ENCODE data around the gene YAF2. TPM values are rescaled to one million over a fixed set of nuclear protein-coding genes. Genes with fewer than 3 reads are reported as not detected.

Gene YAF2
- total RNA-seq, 2 donors from 2014 or later, result 17.6 to 27.0 TPM

DNA sequence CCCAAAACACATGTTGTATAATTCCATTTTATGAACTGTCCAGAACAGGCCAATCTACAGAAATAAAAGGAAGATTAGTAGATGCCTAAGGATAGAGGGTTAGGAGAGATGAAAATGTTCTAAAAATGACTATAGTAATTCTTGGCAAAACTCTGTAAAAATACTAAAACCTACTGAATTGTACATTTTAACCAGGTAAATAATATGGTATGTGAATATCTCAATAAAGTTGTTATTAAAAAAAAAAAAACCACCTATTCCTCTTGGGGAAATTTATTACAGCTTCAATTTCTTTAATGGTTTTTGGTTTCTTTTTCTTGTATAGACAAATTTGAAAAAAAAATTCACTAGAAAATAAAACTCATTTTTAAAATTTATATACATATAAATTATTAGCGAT is 33.2 kb downstream of the YAF2 start:
- no peak for ATAC-seq

GRCh38 chr12:42204362-42204761 is 33.7 kb downstream of the YAF2 start:
- DNase-seq (no peak), ATAC-seq (no peak)
- WGBS, 2 donors, result 95 to 97% methylated on average over 1 of the region's 1 CpG
- TF ChIP-seq POLR2A (IDR thresholded peaks at IDR 0.05), result no peak
- TF ChIP-seq, protein P1, sequence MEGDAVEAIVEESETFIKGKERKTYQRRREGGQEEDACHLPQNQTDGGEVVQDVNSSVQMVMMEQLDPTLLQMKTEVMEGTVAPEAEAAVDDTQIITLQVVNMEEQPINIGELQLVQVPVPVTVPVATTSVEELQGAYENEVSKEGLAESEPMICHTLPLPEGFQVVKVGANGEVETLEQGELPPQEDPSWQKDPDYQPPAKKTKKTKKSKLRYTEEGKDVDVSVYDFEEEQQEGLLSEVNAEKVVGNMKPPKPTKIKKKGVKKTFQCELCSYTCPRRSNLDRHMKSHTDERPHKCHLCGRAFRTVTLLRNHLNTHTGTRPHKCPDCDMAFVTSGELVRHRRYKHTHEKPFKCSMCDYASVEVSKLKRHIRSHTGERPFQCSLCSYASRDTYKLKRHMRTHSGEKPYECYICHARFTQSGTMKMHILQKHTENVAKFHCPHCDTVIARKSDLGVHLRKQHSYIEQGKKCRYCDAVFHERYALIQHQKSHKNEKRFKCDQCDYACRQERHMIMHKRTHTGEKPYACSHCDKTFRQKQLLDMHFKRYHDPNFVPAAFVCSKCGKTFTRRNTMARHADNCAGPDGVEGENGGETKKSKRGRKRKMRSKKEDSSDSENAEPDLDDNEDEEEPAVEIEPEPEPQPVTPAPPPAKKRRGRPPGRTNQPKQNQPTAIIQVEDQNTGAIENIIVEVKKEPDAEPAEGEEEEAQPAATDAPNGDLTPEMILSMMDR (IDR thresholded peaks at IDR 0.05), result no peak
- Histone ChIP-seq H3K36me3 (replicated peaks in 1 of 2; ENCODE audit: insufficient read depth in 1 of 2, low read depth in 2 of 2) (no peaks in the 10 kb centered on the region), H3K4me3 (no peak overlapping the region), H3K27me3 (no peaks in the 10 kb centered on the region), H3K27ac (no peak overlapping the region), H3K9me3 (no peaks in the 10 kb centered on the region), H3K4me1 (no peaks in the 10 kb centered on the region)
- intact Hi-C loops (cut with DNase I), result no loop called here

More for the DNA sequence above, 33.2 kb downstream of the YAF2 start:
- Histone ChIP-seq H3K36me3 (replicated peaks in 1 of 2; ENCODE audit: insufficient read depth in 1 of 2, low read depth in 2 of 2) (no peaks in the 10 kb centered on the region), H3K4me3 (no peak overlapping the region), H3K9me3 (no peaks in the 10 kb centered on the region), H3K4me1 (no peaks in the 10 kb centered on the region), H3K27ac (no peak overlapping the region), H3K27me3 (no peaks in the 10 kb centered on the region)
- no peak for DNase-seq
- intact Hi-C loops (cut with DNase I), result no loop called here
- 94 to 95% methylated on average over 1 of the region's 1 CpG for WGBS, 2 donors
- TF ChIP-seq, protein P1 (IDR thresholded peaks at IDR 0.05), result no peak
- TF ChIP-seq POLR2A (IDR thresholded peaks at IDR 0.05), result no peak

- H3K9me3 ChIP-seq, result no peaks in the 10 kb centered on the region
- intact Hi-C loops (cut with DNase I), result no loop called here
- no peak overlapping the region for H3K4me3 ChIP-seq
- H3K27me3 ChIP-seq, result no peaks in the 10 kb centered on the region
- no peaks in the 10 kb centered on the region for H3K4me1 ChIP-seq
- DNase-seq (no peak), ATAC-seq (no peak)
- H3K27ac ChIP-seq, result no peak overlapping the region
- TF ChIP-seq, protein P1 (IDR thresholded peaks at IDR 0.05), result no peak
- no peak for TF ChIP-seq POLR2A (IDR thresholded peaks at IDR 0.05)
- 75 to 86% methylated on average over 2 of the region's 2 CpGs for WGBS, 2 donors
- no peaks in the 10 kb centered on the region for H3K36me3 ChIP-seq (replicated peaks in 1 of 2; ENCODE audit: insufficient read depth in 1 of 2, low read depth in 2 of 2)
Measured at GRCh38 chr12:42201063-42201462, 37.0 kb downstream of the YAF2 start.

GRCh38 chr12:42199007-42199406 is 39.0 kb downstream of the YAF2 start:
- DNase-seq, result no peak
- no peak for ATAC-seq
- Histone ChIP-seq H3K27me3 (no peaks in the 10 kb centered on the region), H3K27ac (no peak overlapping the region), H3K4me1 (no peaks in the 10 kb centered on the region), H3K4me3 (no peak overlapping the region), H3K36me3 (replicated peaks in 1 of 2; ENCODE audit: insufficient read depth in 1 of 2, low read depth in 2 of 2) (no peaks in the 10 kb centered on the region), H3K9me3 (no peaks in the 10 kb centered on the region)
- TF ChIP-seq, protein P1 (IDR thresholded peaks at IDR 0.05), result no peak
- no peak for TF ChIP-seq POLR2A (IDR thresholded peaks at IDR 0.05)
- intact Hi-C loops (cut with DNase I), result no loop called here

DNA sequence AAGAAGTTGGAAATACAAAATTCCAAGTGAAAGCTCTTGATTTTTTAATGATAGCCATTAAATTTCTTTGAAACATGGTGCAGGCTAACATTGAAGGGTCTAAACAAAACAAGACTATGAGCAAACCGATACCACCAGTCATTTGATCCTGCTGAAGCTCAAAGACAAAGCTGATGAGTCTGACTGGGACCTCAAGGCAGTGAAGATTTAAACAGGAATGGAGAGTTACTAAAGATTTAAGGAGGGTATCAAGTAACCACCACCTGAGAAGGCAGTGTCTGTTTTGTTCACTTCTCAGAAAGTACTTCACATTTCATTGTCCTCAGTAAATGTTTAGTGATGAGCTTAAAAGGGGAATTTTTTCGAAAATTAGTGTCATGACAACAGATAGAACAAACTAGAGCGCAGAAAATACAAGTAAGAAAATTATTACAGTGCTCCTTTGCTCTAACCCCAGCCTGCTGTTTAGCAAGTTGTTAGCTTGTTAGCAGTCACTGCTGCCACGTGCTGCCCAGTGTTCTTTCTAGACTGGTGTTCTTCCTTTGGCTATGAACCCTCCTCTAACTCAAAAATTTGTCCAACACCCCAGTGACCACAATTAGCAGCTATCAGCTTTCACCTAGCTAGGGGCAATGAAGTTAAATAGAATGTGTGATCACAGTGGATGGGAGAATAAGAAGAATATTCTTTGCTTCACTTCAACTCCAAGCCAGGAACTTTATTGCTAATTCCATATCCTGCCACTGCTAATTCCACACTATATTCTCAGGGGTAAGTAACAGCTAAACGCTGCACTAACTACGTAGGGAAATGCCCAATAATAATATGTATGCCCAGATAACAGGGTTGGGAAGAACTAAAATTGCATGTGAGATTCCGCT is 41.1 kb downstream of the YAF2 start:
- TF ChIP-seq, protein P1 (IDR thresholded peaks at IDR 0.05), result no peak
- TF ChIP-seq POLR2A (IDR thresholded peaks at IDR 0.05), result no peak

More for the DNA sequence above, 41.1 kb downstream of the YAF2 start:
- Histone ChIP-seq H3K9me3 (no peaks in the 10 kb centered on the region), H3K27ac (no peak overlapping the region), H3K27me3 (no peaks in the 10 kb centered on the region), H3K4me3 (no peak overlapping the region), H3K36me3 (replicated peaks in 1 of 2; ENCODE audit: insufficient read depth in 1 of 2, low read depth in 2 of 2) (peaks cover 0 to 4% of the 10 kb centered on the region in 2 donors), H3K4me1 (no peaks in the 10 kb centered on the region)
- no peak for ATAC-seq
- DNase-seq, result no peak
- WGBS, 2 donors, result 92 to 97% methylated on average over 7 of the region's 7 CpGs
- intact Hi-C loops (cut with DNase I), result no loop called here

Measured in body of pancreas (tissue), 4 donors.